Glutamatergic neuron (in vitro differentiated cells): ENCODE data around the gene GNAS-AS1. TPM values are rescaled to one million over a fixed set of nuclear protein-coding genes. Genes with fewer than 3 reads are reported as not detected.

Experiments used
- DNase-seq: peaks from one replicate; pipeline ENCODE4 v3.0.0; 2022
- H3K27ac Mint-ChIP-seq: one replicate; pipeline ENCODE4 v1.8.0; 2020; ENCODE audit warnings: mild to moderate bottlenecking, mixed read lengths, inconsistent platforms; ENCODE audit not compliant: unreplicated experiment
- H3K27me3 Mint-ChIP-seq: one replicate; pipeline ENCODE4 v1.8.0; 2020; ENCODE audit warnings: mild to moderate bottlenecking, moderate library complexity, mixed read lengths, inconsistent platforms; ENCODE audit not compliant: unreplicated experiment
- H3K36me3 Mint-ChIP-seq: one replicate; pipeline ENCODE4 v1.8.0; 2020; ENCODE audit warnings: mild to moderate bottlenecking, mixed read lengths, inconsistent platforms; ENCODE audit not compliant: unreplicated experiment
- H3K4me1 Mint-ChIP-seq: one replicate; pipeline ENCODE4 v1.8.0; 2020; ENCODE audit warnings: mild to moderate bottlenecking, low read depth, mixed read lengths, inconsistent platforms; ENCODE audit not compliant: unreplicated experiment
- H3K4me3 Mint-ChIP-seq: one replicate; pipeline ENCODE4 v1.8.0; 2020; ENCODE audit warnings: mild to moderate bottlenecking, mixed read lengths, inconsistent platforms; ENCODE audit not compliant: unreplicated experiment
- H3K9me3 Mint-ChIP-seq: one replicate; pipeline ENCODE4 v1.8.0; 2020; ENCODE audit warnings: mild to moderate bottlenecking, moderate library complexity, mixed read lengths, inconsistent platforms; ENCODE audit not compliant: unreplicated experiment
- CTCF ChIP-seq: fragments of 200-600 bp; sonication (generic); IDR thresholded peaks from one replicate; pipeline ENCODE4 v1.5.0; 2021; ENCODE audit not compliant: partially characterized antibody, unreplicated experiment
- total RNA-seq: library from RNA; stranded (reverse); fragmentation: NEBNext Ultra II Directional; extraction: Animal tissue kit (Norgen Biotek cat#: 25700); gene quantifications from one replicate; pipeline ENCODE4 v1.2.1, GENCODE V29; 2021; ENCODE audit not compliant: unreplicated experiment

GNAS-AS1 gene
- total RNA-seq, 1 donor from 2014 or later = 11.7 TPM

GRCh38 chr20:58793512-58794420 is 56.9 kb downstream of the GNAS-AS1 start:
- Mint-ChIP-seq H3K4me1 (peaks cover 6% of the 10 kb centered on the region), H3K27ac (no peak overlapping the region), H3K36me3 (no peaks in the 10 kb centered on the region)

GRCh38 chr20:58792426-58792825 is 58.3 kb downstream of the GNAS-AS1 start:
- Mint-ChIP-seq H3K4me3 (no peak overlapping the region), H3K9me3 (peaks cover 3% of the 10 kb centered on the region), H3K4me1 (no peaks in the 10 kb centered on the region), H3K27ac (no peak overlapping the region), H3K27me3 (peaks cover 10% of the 10 kb centered on the region), H3K36me3 (no peaks in the 10 kb centered on the region)
- no peak for TF ChIP-seq CTCF
- DNase-seq = no peak

More at GRCh38 chr20:58793512-58794420, 56.9 kb downstream of the GNAS-AS1 start:
- TF ChIP-seq CTCF = no peak
- Mint-ChIP-seq H3K27me3 (peaks cover 12% of the 10 kb centered on the region), H3K9me3 (peaks cover 2% of the 10 kb centered on the region), H3K4me3 (no peak overlapping the region)
- no peak for DNase-seq

- TF ChIP-seq CTCF = no peak
- Mint-ChIP-seq H3K9me3 (peaks cover 3% of the 10 kb centered on the region), H3K36me3 (no peaks in the 10 kb centered on the region), H3K4me3 (no peak overlapping the region), H3K4me1 (no peaks in the 10 kb centered on the region), H3K27ac (no peak overlapping the region), H3K27me3 (peaks cover 8% of the 10 kb centered on the region)
- DNase-seq = no peak
Measured at GRCh38 chr20:58791286-58791685, 59.4 kb downstream of the GNAS-AS1 start.

GRCh38 chr20:58790454-58790853 is 60.2 kb downstream of the GNAS-AS1 start:
- H3K4me3 Mint-ChIP-seq = no peak overlapping the region
- H3K9me3 Mint-ChIP-seq = peaks cover 2% of the 10 kb centered on the region
- H3K27me3 Mint-ChIP-seq = peaks cover 6% of the 10 kb centered on the region
- TF ChIP-seq CTCF = no peak
- DNase-seq = no peak
- H3K27ac Mint-ChIP-seq = no peak overlapping the region
- no peaks in the 10 kb centered on the region for H3K4me1 Mint-ChIP-seq
- no peaks in the 10 kb centered on the region for H3K36me3 Mint-ChIP-seq

GRCh38 chr20:58788896-58789544 is 61.7 kb downstream of the GNAS-AS1 start:
- H3K4me3 Mint-ChIP-seq = no peak overlapping the region
- DNase-seq = no peak
- H3K9me3 Mint-ChIP-seq = peaks cover 2% of the 10 kb centered on the region
- no peaks in the 10 kb centered on the region for H3K4me1 Mint-ChIP-seq
- H3K27me3 Mint-ChIP-seq = peaks cover 6% of the 10 kb centered on the region
- no peak overlapping the region for H3K27ac Mint-ChIP-seq
- no peak for TF ChIP-seq CTCF
- no peaks in the 10 kb centered on the region for H3K36me3 Mint-ChIP-seq
